Measurements from ENCODE around the gene OSBPL8. TPM values are rescaled to one million over a fixed set of nuclear protein-coding genes. Genes with fewer than 3 reads are reported as not detected.
A peak's percentile ranks its signal among the peaks of the same experiment; 100 is the strongest.

OSBPL8 gene
- total RNA-seq, 1 donor: 133 TPM

DNA sequence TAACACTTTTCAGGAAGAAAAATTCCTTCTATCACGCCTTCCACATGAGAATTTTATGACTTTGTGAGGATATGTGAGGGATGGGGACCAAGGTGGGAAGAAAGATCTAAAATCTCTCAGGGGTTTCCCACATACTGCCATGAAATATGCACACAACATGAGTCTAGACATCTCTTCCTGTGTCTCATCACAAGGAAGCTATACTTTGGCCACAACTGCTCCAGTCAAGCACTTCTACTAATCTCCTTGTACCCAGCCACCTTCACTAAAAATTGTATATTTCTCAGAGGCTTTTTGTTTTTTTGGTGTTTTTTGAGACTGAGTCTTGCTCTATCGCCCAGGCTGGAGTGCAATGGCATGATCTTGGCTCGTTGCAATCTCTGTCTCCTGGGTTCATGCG lies 3.2 kb downstream of the OSBPL8 start:
- DNase-seq (ENCODE audit: low read depth): no peak
- no peak overlapping the region for H3K4me3 ChIP-seq (ENCODE audit: low read depth, low read length)
- TF ChIP-seq CTCF (IDR thresholded peaks at IDR 0.05; ENCODE audit: insufficient read depth, low read length): no peak

- H3K4me3 ChIP-seq (ENCODE audit: low read depth, low read length): no peak overlapping the region
- DNase-seq (ENCODE audit: low read depth): no peak
- no peak for TF ChIP-seq CTCF (IDR thresholded peaks at IDR 0.05; ENCODE audit: insufficient read depth, low read length)
These were observed 3.8 kb downstream of the OSBPL8 start for GRCh38 chr12:76555797-76556196.

- peak; percentile 19 for DNase-seq (ENCODE audit: low read depth)
- H3K4me3 ChIP-seq (ENCODE audit: low read depth, low read length): no peak overlapping the region
- peak; percentile 20 for TF ChIP-seq CTCF (IDR thresholded peaks at IDR 0.05; ENCODE audit: insufficient read depth, low read length)
These were observed 4.3 kb downstream of the OSBPL8 start for GRCh38 chr12:76555231-76555767.

DNA sequence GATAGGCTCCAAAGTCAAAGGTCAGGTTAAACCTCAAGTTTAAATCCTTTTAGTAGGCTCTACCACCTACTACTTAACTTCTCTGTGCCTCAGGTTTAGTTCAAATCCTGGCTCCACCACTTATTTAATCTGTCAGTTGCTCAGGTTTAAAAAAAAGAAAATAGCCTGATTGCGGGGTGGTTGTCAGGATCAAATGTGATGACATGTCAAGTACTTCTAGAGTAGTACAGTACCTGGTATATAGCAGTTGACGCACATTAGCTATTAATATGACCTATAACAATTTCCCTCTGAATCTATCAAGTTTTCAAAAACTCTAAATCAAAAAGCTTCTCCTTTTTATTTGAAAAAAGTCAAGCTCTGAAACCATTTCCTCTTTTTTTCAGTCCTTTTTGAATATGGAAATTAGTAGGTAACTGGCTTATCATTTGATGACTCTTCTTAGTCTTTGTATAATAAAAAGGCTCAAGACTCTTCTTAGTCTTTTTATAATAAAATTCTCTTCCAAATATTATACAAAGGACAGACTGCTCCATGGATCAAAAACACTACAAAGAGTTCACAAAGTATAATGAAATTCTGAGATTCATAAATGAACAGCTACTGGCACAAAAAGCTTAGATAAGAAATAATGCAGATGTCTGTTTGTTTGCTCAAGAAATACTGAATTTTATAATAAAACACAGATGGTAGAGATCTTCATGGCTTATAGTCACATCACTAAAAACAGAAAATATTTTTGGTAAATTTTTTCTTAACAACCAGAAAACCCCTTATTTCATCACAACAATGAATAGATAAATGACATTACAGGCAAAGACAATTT lies 5.0 kb downstream of the OSBPL8 start:
- no peak for TF ChIP-seq CTCF (IDR thresholded peaks at IDR 0.05; ENCODE audit: insufficient read depth, low read length)
- no peak for DNase-seq (ENCODE audit: low read depth)
- H3K4me3 ChIP-seq (ENCODE audit: low read depth, low read length): no peak overlapping the region

GRCh38 chr12:76552343-76552938 lies 7.1 kb downstream of the OSBPL8 start:
- no peak overlapping the region for H3K4me3 ChIP-seq (ENCODE audit: low read depth, low read length)
- peak; percentile 49 for DNase-seq (ENCODE audit: low read depth)
- no peak for TF ChIP-seq CTCF (IDR thresholded peaks at IDR 0.05; ENCODE audit: insufficient read depth, low read length)

- H3K4me3 ChIP-seq (ENCODE audit: low read depth, low read length): no peak overlapping the region
- no peak for TF ChIP-seq CTCF (IDR thresholded peaks at IDR 0.05; ENCODE audit: insufficient read depth, low read length)
- no peak for DNase-seq (ENCODE audit: low read depth)
These were observed 8.1 kb downstream of the OSBPL8 start for GRCh38 chr12:76551482-76551888.

Data from fibroblast of the aortic adventitia (primary cell).